Type B pancreatic cell (in vitro differentiated cells): Measurements from ENCODE around the gene TENM3. TPM values are rescaled to one million over a fixed set of nuclear protein-coding genes. Genes with fewer than 3 reads are reported as not detected.

ENCODE experiments used
- DNase-seq: peaks from one replicate; pipeline ENCODE4 v3.0.0; 2021; ENCODE audit warnings: mixed read lengths; ENCODE audit not compliant: unreplicated experiment; ENCODE audit errors: extremely low spot score
- H3K27ac Mint-ChIP-seq: 2 replicates; pipeline ENCODE4 v1.8.0; 2021; ENCODE audit warnings: mild to moderate bottlenecking, mixed read lengths
- H3K27me3 Mint-ChIP-seq: 2 replicates; pipeline ENCODE4 v1.8.0; 2021; ENCODE audit warnings: mixed read lengths
- H3K36me3 Mint-ChIP-seq: 2 replicates; pipeline ENCODE4 v1.8.0; 2021; ENCODE audit warnings: mixed read lengths
- H3K4me1 Mint-ChIP-seq: one replicate; pipeline ENCODE4 v1.8.0; 2021; ENCODE audit warnings: mixed read lengths; ENCODE audit not compliant: unreplicated experiment
- H3K4me3 Mint-ChIP-seq: 2 replicates; pipeline ENCODE4 v1.8.0; 2021; ENCODE audit warnings: mild to moderate bottlenecking, mixed read lengths
- H3K9me3 Mint-ChIP-seq: 2 replicates; pipeline ENCODE4 v1.8.0; 2021; ENCODE audit warnings: mixed read lengths
- total RNA-seq: library from RNA; stranded (reverse); gene quantifications from 2 replicates; pipeline ENCODE4 v1.2.1, GENCODE V29; 2021; ENCODE audit warnings: low replicate concordance
- TF ChIP-seq, protein P1 (sequence below): fragments of 200-600 bp; sonication (generic); conservative IDR thresholded peaks from 2 replicates; pipeline ENCODE4 v1.5.0; 2021; ENCODE audit warnings: antibody characterized with exemption, mild to moderate bottlenecking

The TENM3 gene
- total RNA-seq, 1 donor from 2014 or later, result 73.5 TPM

DNA sequence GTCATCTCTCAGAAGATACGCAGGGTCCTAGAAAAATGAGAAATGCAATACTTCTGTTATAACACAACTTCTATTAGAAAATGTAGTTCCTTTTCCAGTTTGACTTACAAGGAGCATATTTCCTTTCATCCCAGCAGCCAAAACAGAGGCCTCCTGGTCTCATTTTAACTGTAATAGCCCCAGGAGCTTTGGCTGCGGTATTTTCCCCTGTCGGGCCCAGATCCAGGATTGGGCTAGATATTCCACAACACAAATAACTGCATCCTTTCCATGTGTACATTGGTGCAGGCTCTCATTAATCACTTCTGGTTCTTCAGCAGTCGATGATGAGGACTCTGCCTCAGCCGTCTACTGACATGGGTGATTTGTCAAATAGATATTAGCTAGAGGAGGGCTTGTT is 166.1 kb downstream of the TENM3 start:
- no peak overlapping the region for H3K27ac Mint-ChIP-seq
- H3K27me3 Mint-ChIP-seq, result no peaks in the 10 kb centered on the region
- no peak overlapping the region for H3K4me3 Mint-ChIP-seq
- TF ChIP-seq, protein P1, sequence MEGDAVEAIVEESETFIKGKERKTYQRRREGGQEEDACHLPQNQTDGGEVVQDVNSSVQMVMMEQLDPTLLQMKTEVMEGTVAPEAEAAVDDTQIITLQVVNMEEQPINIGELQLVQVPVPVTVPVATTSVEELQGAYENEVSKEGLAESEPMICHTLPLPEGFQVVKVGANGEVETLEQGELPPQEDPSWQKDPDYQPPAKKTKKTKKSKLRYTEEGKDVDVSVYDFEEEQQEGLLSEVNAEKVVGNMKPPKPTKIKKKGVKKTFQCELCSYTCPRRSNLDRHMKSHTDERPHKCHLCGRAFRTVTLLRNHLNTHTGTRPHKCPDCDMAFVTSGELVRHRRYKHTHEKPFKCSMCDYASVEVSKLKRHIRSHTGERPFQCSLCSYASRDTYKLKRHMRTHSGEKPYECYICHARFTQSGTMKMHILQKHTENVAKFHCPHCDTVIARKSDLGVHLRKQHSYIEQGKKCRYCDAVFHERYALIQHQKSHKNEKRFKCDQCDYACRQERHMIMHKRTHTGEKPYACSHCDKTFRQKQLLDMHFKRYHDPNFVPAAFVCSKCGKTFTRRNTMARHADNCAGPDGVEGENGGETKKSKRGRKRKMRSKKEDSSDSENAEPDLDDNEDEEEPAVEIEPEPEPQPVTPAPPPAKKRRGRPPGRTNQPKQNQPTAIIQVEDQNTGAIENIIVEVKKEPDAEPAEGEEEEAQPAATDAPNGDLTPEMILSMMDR, result no peak
- peaks cover 26% of the 10 kb centered on the region for H3K4me1 Mint-ChIP-seq
- H3K36me3 Mint-ChIP-seq, result peaks cover 39% of the 10 kb centered on the region
- no peak for DNase-seq
- peaks cover 6% of the 10 kb centered on the region for H3K9me3 Mint-ChIP-seq

DNA sequence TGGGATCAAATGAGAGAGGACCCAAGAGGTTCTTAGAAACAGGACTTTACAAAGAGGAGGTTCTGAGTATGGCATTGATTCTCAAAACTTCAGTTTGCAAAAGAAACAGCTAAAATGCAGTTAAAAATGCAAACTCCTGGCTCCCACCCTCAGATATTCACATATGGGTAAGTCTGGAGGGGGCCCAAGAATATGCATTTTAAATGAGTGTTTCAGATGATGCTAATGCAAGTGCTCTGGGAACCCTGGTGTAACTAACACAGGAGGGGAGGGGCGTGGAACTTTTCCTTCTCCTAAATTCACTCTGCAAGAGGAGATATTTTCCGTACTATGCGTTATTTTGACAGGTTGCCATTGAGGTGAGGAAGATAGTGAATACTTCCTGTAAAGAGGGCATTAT is 168.2 kb downstream of the TENM3 start:
- H3K4me3 Mint-ChIP-seq, result no peak overlapping the region
- peaks cover 24% of the 10 kb centered on the region for H3K36me3 Mint-ChIP-seq
- TF ChIP-seq, protein P1, result no peak
- H3K4me1 Mint-ChIP-seq, result peaks cover 16% of the 10 kb centered on the region
- H3K27me3 Mint-ChIP-seq, result no peaks in the 10 kb centered on the region
- H3K9me3 Mint-ChIP-seq, result peaks cover 4% of the 10 kb centered on the region
- no peak for DNase-seq
- H3K27ac Mint-ChIP-seq, result no peak overlapping the region

DNA sequence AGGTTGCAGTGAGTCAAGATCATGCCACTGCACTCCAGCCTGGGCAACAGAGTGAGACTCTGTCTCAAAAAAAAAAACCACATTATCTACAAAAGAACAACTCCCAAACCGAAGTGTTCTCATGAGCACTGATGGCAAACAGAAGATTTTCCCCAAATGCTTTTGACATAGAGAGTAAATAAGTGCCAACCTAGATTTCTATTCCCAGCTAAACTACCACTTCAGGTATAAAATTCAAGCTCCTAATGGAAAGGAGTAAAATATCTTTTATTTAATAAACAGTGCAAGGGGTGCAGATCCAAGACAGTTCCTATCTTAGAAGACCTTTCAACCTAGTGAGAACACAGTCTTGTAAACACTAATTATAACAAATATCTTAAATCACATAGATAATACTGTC is 170.3 kb downstream of the TENM3 start:
- peaks cover 4% of the 10 kb centered on the region for H3K4me1 Mint-ChIP-seq
- TF ChIP-seq, protein P1, result no peak
- peaks cover 4% of the 10 kb centered on the region for H3K9me3 Mint-ChIP-seq
- no peak overlapping the region for H3K4me3 Mint-ChIP-seq
- DNase-seq, result no peak
- H3K27me3 Mint-ChIP-seq, result no peaks in the 10 kb centered on the region
- H3K27ac Mint-ChIP-seq, result no peak overlapping the region
- peaks cover 21% of the 10 kb centered on the region for H3K36me3 Mint-ChIP-seq

DNA sequence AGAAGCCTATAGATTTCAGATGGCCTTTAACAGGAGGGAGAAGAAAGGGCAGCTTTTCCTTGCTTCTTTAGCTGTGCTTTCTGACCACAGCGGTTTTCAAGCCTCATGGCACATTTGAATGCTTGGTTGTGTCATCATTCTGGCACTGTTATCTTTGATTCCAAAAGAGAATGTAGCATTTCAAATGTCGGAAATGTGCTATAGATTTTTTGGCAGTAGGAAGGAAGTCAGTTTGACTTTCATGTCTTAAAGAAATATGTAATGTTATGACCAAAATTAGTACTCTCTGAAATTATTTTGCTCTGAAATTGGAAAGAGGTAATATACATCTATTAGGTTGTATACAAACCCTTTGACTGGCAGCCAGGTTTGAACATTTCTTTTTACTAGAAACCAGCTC is 171.9 kb downstream of the TENM3 start:
- peaks cover under 1% of the 10 kb centered on the region for H3K4me1 Mint-ChIP-seq
- no peak overlapping the region for H3K4me3 Mint-ChIP-seq
- peaks cover 6% of the 10 kb centered on the region for H3K9me3 Mint-ChIP-seq
- H3K27me3 Mint-ChIP-seq, result no peaks in the 10 kb centered on the region
- no peak overlapping the region for H3K27ac Mint-ChIP-seq
- TF ChIP-seq, protein P1, result no peak
- H3K36me3 Mint-ChIP-seq, result peaks cover 21% of the 10 kb centered on the region
- DNase-seq, result no peak

DNA sequence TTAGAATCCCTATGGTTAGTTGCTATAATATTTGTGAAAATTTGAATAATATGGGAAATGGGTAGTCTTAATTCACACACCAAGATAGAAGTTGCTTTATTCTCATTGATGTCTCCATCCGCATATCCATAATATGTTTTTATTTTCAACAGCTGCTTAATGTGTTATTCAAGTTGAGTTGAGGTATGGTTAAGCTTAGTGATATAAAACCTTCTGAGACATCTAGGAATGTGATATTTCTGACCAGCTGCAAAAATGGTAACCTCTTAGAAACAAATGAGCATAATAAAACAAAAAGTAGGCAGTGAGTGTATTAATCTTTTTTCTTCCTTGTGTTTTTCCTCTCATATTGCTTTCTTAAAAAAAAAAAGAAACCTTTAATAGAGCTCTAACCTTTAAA is 172.9 kb downstream of the TENM3 start:
- no peak for DNase-seq
- Mint-ChIP-seq H3K27me3 (no peaks in the 10 kb centered on the region), H3K36me3 (peaks cover 16% of the 10 kb centered on the region), H3K27ac (no peak overlapping the region), H3K4me3 (no peak overlapping the region), H3K9me3 (peaks cover 10% of the 10 kb centered on the region), H3K4me1 (peaks cover 4% of the 10 kb centered on the region)
- TF ChIP-seq, protein P1, result no peak
